RWPE1 (cell line): Measurements from ENCODE around the gene WDR83.
"Not testable (repeated sequence)": the region's sequence is repeated elsewhere in the genome, so short reads cannot be mapped to it uniquely, and the experiment has no call there.

Source experiments
- CTCF ChIA-PET: fragments of 350-600 bp; sonication (Branson Sonifier 250); formaldehyde crosslinking; extraction: SDS; loops from one replicate; lab custom pipeline; 2021; lab: Yijun Ruan, JAX
- POLR2A ChIA-PET: fragments of 400-600 bp; formaldehyde crosslinking; extraction: SDS; loops from one replicate; lab custom pipeline; 2020; ENCODE audit warnings: antibody characterized with exemption; ENCODE audit not compliant: low non-redundant PET; lab: Yijun Ruan, JAX
- DNase-seq: peaks from one replicate; pipeline ENCODE4 v3.0.0; 2012; ENCODE audit warnings: low spot score
- H3K27ac ChIP-seq: fragments of 450-650 bp; 2 replicates; pipeline ENCODE4 v1.5.1; 2017
- CTCF ChIP-seq: fragments of 450-650 bp; conservative IDR thresholded peaks from 2 replicates; pipeline ENCODE4 v1.5.1; 2017; ENCODE audit warnings: low read depth, mild to moderate bottlenecking

WDR83 gene

GRCh38 chr19:12705654-12706331, 39.2 kb downstream of the WDR83 start:
- ChIA-PET CTCF (interaction anchor here (0.6 to 1.5 kb wide), 2 partner anchors 90 to 935 kb away, joined by 3 to 5 read pairs; no protein-coding TSS in a partner anchor), POLR2A (no interaction called here)
- no peak for TF ChIP-seq CTCF

GRCh38 chr19:12706332-12706718, 39.7 kb downstream of the WDR83 start:
- peak overlapping the region; percentile 26 for H3K27ac ChIP-seq
- POLR2A ChIA-PET: no interaction called here
- CTCF ChIA-PET: interaction anchor here (0.6 kb wide), 1 partner anchor 935 kb away, joined by 3 read pairs; no protein-coding TSS in a partner anchor
- no peak for DNase-seq
- TF ChIP-seq CTCF: no peak

More at GRCh38 chr19:12705654-12706331, 39.2 kb downstream of the WDR83 start:
- no peak for DNase-seq
- peak overlapping the region; percentile 26 for H3K27ac ChIP-seq

GRCh38 chr19:12708641-12709040, 42.0 kb downstream of the WDR83 start:
- ChIA-PET POLR2A (interaction anchor here (0.6 kb wide), 1 partner anchor 164 kb away, joined by 7 read pairs; no protein-coding TSS in a partner anchor), CTCF (no interaction called here)
- TF ChIP-seq CTCF: no peak
- DNase-seq: no peak
- no peak overlapping the region for H3K27ac ChIP-seq

- DNase-seq: no peak
- CTCF ChIA-PET: interaction anchor here (0.7 to 1.0 kb wide), 2 partner anchors 14 to 137 kb away, joined by 3 read pairs; no protein-coding TSS in a partner anchor
- peak overlapping the region; percentile 7; the same call in 1 of the 2 replicates for H3K27ac ChIP-seq
- TF ChIP-seq CTCF: no peak
- POLR2A ChIA-PET: no interaction called here
These were observed 44.6 kb downstream of the WDR83 start for GRCh38 chr19:12711187-12711586.

GRCh38 chr19:12712077-12712476, 45.5 kb downstream of the WDR83 start:
- POLR2A ChIA-PET, DNase-seq, CTCF ChIA-PET: not testable (repeated sequence)
- peak overlapping the region; percentile 39 for H3K27ac ChIP-seq
- peak; percentile 66 for TF ChIP-seq CTCF

GRCh38 chr19:12713304-12713703, 46.7 kb downstream of the WDR83 start:
- DNase-seq: not testable (repeated sequence)
- H3K27ac ChIP-seq: peak overlapping the region; percentile 39
- CTCF ChIA-PET: interaction anchor here (0.7 kb wide), 1 partner anchor 601 kb away, joined by 7 read pairs; no protein-coding TSS in a partner anchor
- POLR2A ChIA-PET: interaction anchor here (0.6 kb wide), 1 partner anchor 13 kb away, joined by 3 read pairs; no protein-coding TSS in a partner anchor

GRCh38 chr19:12715102-12715501, 48.5 kb downstream of the WDR83 start:
- TF ChIP-seq CTCF: no peak
- POLR2A ChIA-PET: no interaction called here
- CTCF ChIA-PET: interaction anchor here (0.6 kb wide), 1 partner anchor 42 kb away, joined by 4 read pairs; no protein-coding TSS in a partner anchor
- H3K27ac ChIP-seq: peak overlapping the region; percentile 91; the same call in 1 of the 2 replicates
- DNase-seq: no peak
